WTC11 (cell line): ENCODE data around the gene SLC6A8.
"Not testable (repeated sequence)": the region's sequence is repeated elsewhere in the genome, so short reads cannot be mapped to it uniquely, and the experiment has no call there.

Experiments
- CREM ChIP-seq: sonication (generic); formaldehyde crosslinking; IDR thresholded peaks from 2 replicates; pipeline ENCODE4 v1.8.1; 2022; ENCODE audit warnings: mild to moderate bottlenecking, missing genetic modification reagents, moderate library complexity
- CTCF ChIP-seq: fragments of 200-600 bp; IDR thresholded peaks from 2 replicates; pipeline ENCODE4 v1.8.0; 2022; ENCODE audit warnings: antibody characterized with exemption
- E2F5 ChIP-seq: sonication (generic); formaldehyde crosslinking; IDR thresholded peaks from 2 replicates; pipeline ENCODE4 v1.8.1; 2022; ENCODE audit warnings: mild to moderate bottlenecking, moderate library complexity, missing genetic modification reagents
- RELA ChIP-seq: sonication (generic); formaldehyde crosslinking; IDR thresholded peaks from 2 replicates; pipeline ENCODE4 v1.8.1; 2022; ENCODE audit warnings: missing genetic modification reagents, mild to moderate bottlenecking, borderline replicate concordance
- SP1 ChIP-seq: sonication (generic); formaldehyde crosslinking; conservative IDR thresholded peaks from 2 replicates; pipeline ENCODE4 v1.8.1; 2022; ENCODE audit warnings: missing genetic modification reagents
- ZNF423 ChIP-seq: fragments of 250-450 bp; sonication (Bioruptor Pico); IDR thresholded peaks from 2 replicates; pipeline ENCODE4 v2.1.2; 2022; ENCODE audit warnings: mild to moderate bottlenecking, moderate library complexity

- not testable (repeated sequence) for TF ChIP-seq E2F5 (CRISPR knock-in tag); CTCF; RELA (CRISPR knock-in tag); ZNF423 (CRISPR knock-in tag); CREM; SP1 (CRISPR knock-in tag)
These were observed 4.2 kb upstream of the SLC6A8 start for GRCh38 chrX:153683486-153683885.
